Measurements from ENCODE around the gene DOCK8.
A peak's percentile ranks its signal among the peaks of the same experiment; 100 is the strongest.

DOCK8 gene

DNA sequence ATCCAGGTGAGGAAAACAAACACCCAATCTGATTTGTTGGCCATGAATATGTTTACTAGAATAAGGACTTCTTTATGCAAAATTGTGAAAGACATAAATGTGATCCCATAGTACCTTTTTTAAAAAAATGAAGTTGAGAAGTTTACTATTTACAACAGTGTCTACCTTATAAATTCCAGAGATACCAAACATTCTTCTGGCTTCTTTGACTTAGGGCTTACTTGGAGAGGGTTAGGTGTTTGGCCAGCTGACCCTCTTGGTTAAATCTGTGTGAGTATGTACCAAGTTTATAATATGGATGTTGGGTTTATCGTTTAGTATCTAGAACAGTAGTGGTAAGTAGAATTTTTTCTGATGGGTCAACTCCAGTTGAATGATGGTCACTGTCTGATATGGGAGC is 212.3 kb downstream of the DOCK8 start:
- Mint-ChIP-seq H3K27ac (no peak overlapping the region), H3K9me3 (no peaks in the 10 kb centered on the region), H3K36me3 (ENCODE audit: low read depth) (no peaks in the 10 kb centered on the region), H3K4me3 (no peak overlapping the region), H3K27me3 (ENCODE audit: low read depth) (no peaks in the 10 kb centered on the region), H3K4me1 (peaks cover 2% of the 10 kb centered on the region)
- TF ChIP-seq, protein P1, sequence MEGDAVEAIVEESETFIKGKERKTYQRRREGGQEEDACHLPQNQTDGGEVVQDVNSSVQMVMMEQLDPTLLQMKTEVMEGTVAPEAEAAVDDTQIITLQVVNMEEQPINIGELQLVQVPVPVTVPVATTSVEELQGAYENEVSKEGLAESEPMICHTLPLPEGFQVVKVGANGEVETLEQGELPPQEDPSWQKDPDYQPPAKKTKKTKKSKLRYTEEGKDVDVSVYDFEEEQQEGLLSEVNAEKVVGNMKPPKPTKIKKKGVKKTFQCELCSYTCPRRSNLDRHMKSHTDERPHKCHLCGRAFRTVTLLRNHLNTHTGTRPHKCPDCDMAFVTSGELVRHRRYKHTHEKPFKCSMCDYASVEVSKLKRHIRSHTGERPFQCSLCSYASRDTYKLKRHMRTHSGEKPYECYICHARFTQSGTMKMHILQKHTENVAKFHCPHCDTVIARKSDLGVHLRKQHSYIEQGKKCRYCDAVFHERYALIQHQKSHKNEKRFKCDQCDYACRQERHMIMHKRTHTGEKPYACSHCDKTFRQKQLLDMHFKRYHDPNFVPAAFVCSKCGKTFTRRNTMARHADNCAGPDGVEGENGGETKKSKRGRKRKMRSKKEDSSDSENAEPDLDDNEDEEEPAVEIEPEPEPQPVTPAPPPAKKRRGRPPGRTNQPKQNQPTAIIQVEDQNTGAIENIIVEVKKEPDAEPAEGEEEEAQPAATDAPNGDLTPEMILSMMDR (IDR thresholded peaks at IDR 0.05; ENCODE audit: unreplicated experiment in 3 of 3) = no peak

DNA sequence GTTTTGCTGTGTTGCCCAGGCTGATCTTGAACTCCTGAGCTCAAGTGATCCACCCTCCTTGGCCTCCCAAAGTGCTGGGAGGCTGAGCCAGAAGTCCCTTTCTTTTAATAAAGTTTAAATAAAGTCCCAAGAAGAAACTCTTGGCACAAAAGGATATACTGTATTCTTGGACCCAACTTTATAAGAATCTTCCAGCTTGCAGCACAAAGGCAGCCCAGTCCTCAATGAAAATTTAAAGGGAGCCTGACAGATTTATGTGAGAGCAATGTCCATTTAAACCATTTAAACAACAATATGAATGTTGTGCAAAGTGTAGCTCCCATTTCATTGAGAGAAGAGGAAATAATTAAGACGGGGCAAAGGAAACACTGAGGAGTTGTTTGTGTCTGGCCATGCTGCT is 217.0 kb downstream of the DOCK8 start:
- H3K27me3 Mint-ChIP-seq (ENCODE audit: low read depth) = no peaks in the 10 kb centered on the region
- H3K4me1 Mint-ChIP-seq = peaks cover 2% of the 10 kb centered on the region
- H3K36me3 Mint-ChIP-seq (ENCODE audit: low read depth) = no peaks in the 10 kb centered on the region
- H3K9me3 Mint-ChIP-seq = no peaks in the 10 kb centered on the region
- H3K4me3 Mint-ChIP-seq = no peak overlapping the region
- H3K27ac Mint-ChIP-seq = no peak overlapping the region
- TF ChIP-seq, protein P1 (IDR thresholded peaks at IDR 0.05; ENCODE audit: unreplicated experiment in 3 of 3) = no peak

DNA sequence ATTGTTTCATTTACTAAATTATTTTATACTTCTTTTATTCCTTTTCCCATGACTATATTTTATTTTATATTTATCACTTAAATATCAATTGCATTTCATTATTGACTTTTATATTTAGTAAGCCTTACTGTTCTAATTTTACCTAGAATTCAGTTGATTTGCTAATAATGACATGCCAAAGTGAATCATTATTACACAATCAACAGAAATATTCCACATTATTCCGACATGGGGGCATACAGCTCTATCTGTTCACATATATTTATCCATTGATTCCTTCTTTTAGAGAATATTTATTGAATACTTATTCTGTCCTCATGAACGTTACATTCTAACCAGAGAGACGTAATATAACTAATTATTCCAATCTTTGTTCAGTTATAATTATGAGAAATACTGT is 221.8 kb downstream of the DOCK8 start:
- Mint-ChIP-seq H3K27ac (peak overlapping the region in 1 of 3 experiments; percentile 22), H3K36me3 (ENCODE audit: low read depth) (no peaks in the 10 kb centered on the region), H3K27me3 (ENCODE audit: low read depth) (no peaks in the 10 kb centered on the region), H3K4me3 (no peak overlapping the region), H3K4me1 (peaks cover 41% of the 10 kb centered on the region), H3K9me3 (no peaks in the 10 kb centered on the region)
- TF ChIP-seq, protein P1 (IDR thresholded peaks at IDR 0.05; ENCODE audit: unreplicated experiment in 3 of 3) = no peak

DNA sequence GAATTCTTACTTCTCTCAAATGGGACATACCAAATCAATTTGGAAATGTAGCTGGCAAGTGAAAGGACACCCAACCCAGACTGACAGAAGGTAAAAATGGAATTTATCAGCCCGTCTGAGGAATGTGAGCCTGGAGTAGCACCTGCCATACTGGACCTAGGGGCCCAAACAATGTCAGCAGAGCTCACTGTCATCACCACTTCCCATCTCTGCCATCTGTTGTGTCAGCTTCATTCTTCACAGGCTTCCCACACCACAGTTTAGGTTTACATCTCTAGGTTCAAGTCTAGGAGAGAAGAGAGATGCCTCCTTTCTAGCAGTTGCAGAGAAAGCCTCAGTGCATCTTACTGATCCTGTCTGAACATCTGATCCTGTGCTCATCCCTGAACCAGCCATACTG is 222.4 kb downstream of the DOCK8 start:
- TF ChIP-seq, protein P1 (IDR thresholded peaks at IDR 0.05; ENCODE audit: unreplicated experiment in 3 of 3) = no peak
- no peak overlapping the region for H3K4me3 Mint-ChIP-seq
- no peaks in the 10 kb centered on the region for H3K27me3 Mint-ChIP-seq (ENCODE audit: low read depth)
- peak overlapping the region in 2 of 3 experiments; percentile 70 to 89 for H3K27ac Mint-ChIP-seq
- H3K4me1 Mint-ChIP-seq = peaks cover 41% of the 10 kb centered on the region
- no peaks in the 10 kb centered on the region for H3K36me3 Mint-ChIP-seq (ENCODE audit: low read depth)
- H3K9me3 Mint-ChIP-seq = no peaks in the 10 kb centered on the region

DNA sequence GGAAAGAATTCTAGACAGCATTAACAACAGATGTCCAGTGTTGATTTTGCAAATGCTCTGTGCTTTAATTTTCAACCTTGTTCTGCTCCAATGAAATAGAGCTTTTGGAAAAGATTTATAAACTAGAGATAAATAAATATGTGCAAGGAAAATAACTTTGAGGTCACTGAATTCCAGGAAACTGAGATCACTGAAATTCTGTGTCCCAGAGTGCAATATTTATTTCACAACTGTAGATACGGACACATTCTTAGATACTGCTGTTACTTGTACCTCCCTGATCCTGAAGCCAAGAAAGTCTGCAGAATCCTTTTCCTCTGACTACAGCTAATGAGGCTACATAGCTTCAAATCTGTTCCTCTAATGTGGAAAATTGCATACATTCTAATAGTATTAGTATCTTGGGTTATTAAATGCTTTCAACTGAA is 222.9 kb downstream of the DOCK8 start:
- TF ChIP-seq, protein P1 (IDR thresholded peaks at IDR 0.05; ENCODE audit: unreplicated experiment in 3 of 3) = no peak
- Mint-ChIP-seq H3K4me1 (peaks cover 41% of the 10 kb centered on the region), H3K36me3 (ENCODE audit: low read depth) (no peaks in the 10 kb centered on the region), H3K27ac (peak overlapping the region; percentile 31 to 89 (median 70)), H3K9me3 (no peaks in the 10 kb centered on the region), H3K27me3 (ENCODE audit: low read depth) (peaks cover 3% of the 10 kb centered on the region), H3K4me3 (no peak overlapping the region)

DNA sequence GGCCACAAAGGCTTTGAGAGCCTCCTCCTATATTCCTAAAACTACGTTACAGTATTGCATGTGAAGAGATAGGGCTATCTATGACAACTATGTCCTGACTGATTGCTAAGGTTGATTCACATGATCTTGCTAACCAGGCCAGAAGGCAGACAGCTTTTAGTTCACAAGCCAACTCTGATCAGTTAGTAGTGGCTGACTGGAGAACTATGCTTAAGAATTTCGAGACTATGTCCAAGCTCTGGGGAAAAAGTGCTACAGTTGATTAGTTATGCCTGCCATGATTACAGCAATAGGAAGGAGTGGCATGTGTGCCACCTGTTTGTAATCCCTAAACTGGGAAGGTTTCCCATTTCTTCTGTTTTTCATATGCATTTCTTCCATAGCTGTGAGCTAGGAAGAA is 223.4 kb downstream of the DOCK8 start:
- Mint-ChIP-seq H3K36me3 (ENCODE audit: low read depth) (no peaks in the 10 kb centered on the region), H3K4me1 (peaks cover 41% of the 10 kb centered on the region), H3K27ac (peak overlapping the region; percentile 31 to 89 (median 70)), H3K27me3 (ENCODE audit: low read depth) (peaks cover 3% of the 10 kb centered on the region), H3K4me3 (no peak overlapping the region), H3K9me3 (no peaks in the 10 kb centered on the region)
- TF ChIP-seq, protein P1 (IDR thresholded peaks at IDR 0.05; ENCODE audit: unreplicated experiment in 3 of 3) = no peak
